Neural progenitor cell (in vitro differentiated cells): ENCODE measurements around the gene FNIP2. TPM values are rescaled to one million over a fixed set of nuclear protein-coding genes. Genes with fewer than 3 reads are reported as not detected.

Source experiments
- DNase-seq: peaks from one replicate; pipeline ENCODE4 v3.0.0-alpha.2; 2016; ENCODE audit warnings: low spot score
- H2AFZ ChIP-seq: fragments of 200-600 bp; sonication (generic); replicated peaks from 2 replicates; pipeline ENCODE4 v1.6.1; 2016; ENCODE audit warnings: antibody characterized with exemption
- H3F3A ChIP-seq: fragments of 200-600 bp; sonication (generic); 2 replicates; pipeline ENCODE4 v1.6.1; 2016; ENCODE audit warnings: antibody characterized with exemption, low read depth
- H3K27ac ChIP-seq: fragments of 200-600 bp; sonication (generic); 2 replicates; pipeline ENCODE4 v1.5.1; 2016; ENCODE audit warnings: mild to moderate bottlenecking
- H3K27me3 ChIP-seq: fragments of 200-600 bp; sonication (generic); 2 replicates; pipeline ENCODE4 v1.6.1; 2016; ENCODE audit warnings: mild to moderate bottlenecking, moderate library complexity
- H3K36me3 ChIP-seq: fragments of 200-600 bp; sonication (generic); 2 replicates; pipeline ENCODE4 v1.5.1; 2016
- H3K4me1 ChIP-seq: fragments of 200-600 bp; sonication (generic); 2 replicates; pipeline ENCODE4 v1.6.1; 2016; ENCODE audit warnings: mixed run types
- H3K4me2 ChIP-seq: fragments of 200-600 bp; sonication (generic); 2 replicates; pipeline ENCODE4 v1.6.1; 2016
- H3K4me3 ChIP-seq: fragments of 200-600 bp; sonication (generic); 2 replicates; pipeline ENCODE4 v1.5.1; 2016
- H3K79me2 ChIP-seq: fragments of 200-600 bp; sonication (generic); 2 replicates; pipeline ENCODE4 v1.6.1; 2016; ENCODE audit warnings: low read depth
- H3K9ac ChIP-seq: fragments of 200-600 bp; sonication (generic); 2 replicates; pipeline ENCODE4 v1.6.1; 2016
- H3K9me3 ChIP-seq: fragments of 200-600 bp; sonication (generic); 2 replicates; pipeline ENCODE4 v1.5.1; 2016; ENCODE audit warnings: low read depth
- H4K20me1 ChIP-seq: fragments of 200-600 bp; sonication (generic); 2 replicates; pipeline ENCODE4 v1.6.1; 2016; ENCODE audit warnings: low read depth
- H3K27ac Mint-ChIP-seq: 3 replicates; pipeline ENCODE4 v1.8.0; 2021; ENCODE audit warnings: mixed read lengths
- H3K27me3 Mint-ChIP-seq: 2 replicates; pipeline ENCODE4 v1.8.0; 2022; ENCODE audit warnings: low read depth, mild to moderate bottlenecking, inconsistent platforms, moderate library complexity, mixed read lengths; ENCODE audit not compliant: insufficient read depth
- H3K36me3 Mint-ChIP-seq: 3 replicates; pipeline ENCODE4 v1.8.0; 2021; ENCODE audit warnings: mixed read lengths
- H3K4me1 Mint-ChIP-seq: 3 replicates; pipeline ENCODE4 v1.8.0; 2021; ENCODE audit warnings: mixed read lengths
- H3K4me3 Mint-ChIP-seq: 3 replicates; pipeline ENCODE4 v1.8.0; 2021; ENCODE audit warnings: mild to moderate bottlenecking, moderate library complexity, mixed read lengths
- H3K9me3 Mint-ChIP-seq: 3 replicates; pipeline ENCODE4 v1.8.0; 2020; ENCODE audit warnings: mixed read lengths
- EZH2 ChIP-seq: fragments of 200-600 bp; sonication (generic); IDR thresholded peaks from 2 replicates; pipeline ENCODE4 v1.6.1; 2017; ENCODE audit warnings: antibody characterized with exemption, mild to moderate bottlenecking, moderate library complexity
- EZH2phosphoT487 ChIP-seq: fragments of 200-600 bp; sonication (generic); IDR thresholded peaks from 2 replicates; pipeline ENCODE4 v1.6.1; 2017; ENCODE audit warnings: antibody characterized with exemption
- total RNA-seq: library from RNA; depleted of rRNA; stranded (reverse); fragments of >200 nt; gene quantifications from 2 replicates; pipeline ENCODE4 v1.2.3, GENCODE V29; 2015; ENCODE audit warnings: low replicate concordance
- TF ChIP-seq, protein P1 (sequence below): fragments of 200-600 bp; sonication (generic); IDR thresholded peaks from 2 replicates; pipeline ENCODE4 v1.5.1; 2017; ENCODE audit warnings: antibody characterized with exemption, mild to moderate bottlenecking

FNIP2 gene
- total RNA-seq, 1 donor from 2014 or later: 10.5 TPM

DNA sequence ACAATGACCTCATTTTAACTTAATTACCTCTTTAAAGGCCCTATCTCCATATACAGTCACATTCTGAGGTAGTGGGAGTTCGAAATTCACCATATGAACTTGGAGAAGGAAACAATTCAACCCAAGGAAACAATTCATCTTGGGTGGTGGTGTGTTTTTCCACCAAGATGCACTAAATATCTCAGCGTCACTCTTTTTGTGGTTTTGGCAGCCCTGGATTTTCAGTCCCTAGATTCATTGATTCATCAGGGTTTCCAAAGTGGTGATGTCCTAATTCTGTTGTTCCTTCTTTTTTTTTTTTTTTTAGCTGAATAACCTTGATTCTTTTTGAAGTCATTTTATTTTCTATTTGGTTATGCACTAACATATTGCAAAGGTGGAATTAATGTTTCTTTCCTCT, 171.4 kb downstream of the FNIP2 start:
- no peak for DNase-seq
- H3K27me3 Mint-ChIP-seq: no peaks in the 10 kb centered on the region
- Histone ChIP-seq H2AFZ (no peak overlapping the region), H3K27ac (no peak overlapping the region), H3K9ac (no peak overlapping the region), H3K4me3 (no peak overlapping the region), H3K9me3 (no peaks in the 10 kb centered on the region), H3K36me3 (no peaks in the 10 kb centered on the region), H3K4me2 (no peak overlapping the region), H3K27me3 (no peaks in the 10 kb centered on the region), H3K4me1 (no peaks in the 10 kb centered on the region), H4K20me1 (no peaks in the 10 kb centered on the region), H3F3A (no peaks in the 10 kb centered on the region), H3K79me2 (no peaks in the 10 kb centered on the region)
- TF ChIP-seq EZH2phosphoT487 (no peak), EZH2 (no peak)
- TF ChIP-seq, protein P1, sequence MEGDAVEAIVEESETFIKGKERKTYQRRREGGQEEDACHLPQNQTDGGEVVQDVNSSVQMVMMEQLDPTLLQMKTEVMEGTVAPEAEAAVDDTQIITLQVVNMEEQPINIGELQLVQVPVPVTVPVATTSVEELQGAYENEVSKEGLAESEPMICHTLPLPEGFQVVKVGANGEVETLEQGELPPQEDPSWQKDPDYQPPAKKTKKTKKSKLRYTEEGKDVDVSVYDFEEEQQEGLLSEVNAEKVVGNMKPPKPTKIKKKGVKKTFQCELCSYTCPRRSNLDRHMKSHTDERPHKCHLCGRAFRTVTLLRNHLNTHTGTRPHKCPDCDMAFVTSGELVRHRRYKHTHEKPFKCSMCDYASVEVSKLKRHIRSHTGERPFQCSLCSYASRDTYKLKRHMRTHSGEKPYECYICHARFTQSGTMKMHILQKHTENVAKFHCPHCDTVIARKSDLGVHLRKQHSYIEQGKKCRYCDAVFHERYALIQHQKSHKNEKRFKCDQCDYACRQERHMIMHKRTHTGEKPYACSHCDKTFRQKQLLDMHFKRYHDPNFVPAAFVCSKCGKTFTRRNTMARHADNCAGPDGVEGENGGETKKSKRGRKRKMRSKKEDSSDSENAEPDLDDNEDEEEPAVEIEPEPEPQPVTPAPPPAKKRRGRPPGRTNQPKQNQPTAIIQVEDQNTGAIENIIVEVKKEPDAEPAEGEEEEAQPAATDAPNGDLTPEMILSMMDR: no peak
- H3K4me3 Mint-ChIP-seq: no peak overlapping the region
- H3K9me3 Mint-ChIP-seq: no peaks in the 10 kb centered on the region
- H3K4me1 Mint-ChIP-seq: peaks cover 3% of the 10 kb centered on the region
- H3K27ac Mint-ChIP-seq: no peak overlapping the region
- no peaks in the 10 kb centered on the region for H3K36me3 Mint-ChIP-seq

DNA sequence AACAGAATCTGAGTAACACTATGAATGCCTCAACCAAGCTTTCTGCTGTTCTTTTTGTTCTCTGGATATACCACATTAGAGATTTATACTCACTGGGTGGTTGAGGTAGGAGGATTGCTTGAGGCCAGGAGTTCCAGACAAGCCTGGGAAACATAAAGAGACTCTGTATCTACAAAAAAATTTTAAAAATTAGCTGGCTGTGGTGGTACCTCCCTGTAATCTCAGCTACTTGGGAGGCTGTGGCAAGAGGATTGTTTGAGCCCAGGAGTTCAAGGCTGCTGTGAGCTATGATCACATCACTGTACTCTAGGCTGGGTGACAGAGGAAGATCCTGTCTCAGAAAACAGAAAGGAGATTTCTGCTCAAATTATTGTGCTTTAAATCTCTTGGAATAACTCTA, 172.5 kb downstream of the FNIP2 start:
- Histone ChIP-seq H2AFZ (no peak overlapping the region), H3K4me2 (no peak overlapping the region), H3K9ac (no peak overlapping the region), H3K4me3 (no peak overlapping the region), H3K79me2 (no peaks in the 10 kb centered on the region), H3K36me3 (no peaks in the 10 kb centered on the region), H3K27me3 (no peaks in the 10 kb centered on the region), H3K4me1 (no peaks in the 10 kb centered on the region), H4K20me1 (no peaks in the 10 kb centered on the region), H3F3A (no peaks in the 10 kb centered on the region), H3K9me3 (no peaks in the 10 kb centered on the region), H3K27ac (no peak overlapping the region)
- no peaks in the 10 kb centered on the region for H3K27me3 Mint-ChIP-seq
- TF ChIP-seq, protein P1: no peak
- TF ChIP-seq EZH2 (no peak), EZH2phosphoT487 (no peak)
- no peak overlapping the region for H3K27ac Mint-ChIP-seq
- no peaks in the 10 kb centered on the region for H3K36me3 Mint-ChIP-seq
- no peak overlapping the region for H3K4me3 Mint-ChIP-seq
- H3K4me1 Mint-ChIP-seq: peaks cover 3% of the 10 kb centered on the region
- H3K9me3 Mint-ChIP-seq: no peaks in the 10 kb centered on the region
- DNase-seq: no peak

DNA sequence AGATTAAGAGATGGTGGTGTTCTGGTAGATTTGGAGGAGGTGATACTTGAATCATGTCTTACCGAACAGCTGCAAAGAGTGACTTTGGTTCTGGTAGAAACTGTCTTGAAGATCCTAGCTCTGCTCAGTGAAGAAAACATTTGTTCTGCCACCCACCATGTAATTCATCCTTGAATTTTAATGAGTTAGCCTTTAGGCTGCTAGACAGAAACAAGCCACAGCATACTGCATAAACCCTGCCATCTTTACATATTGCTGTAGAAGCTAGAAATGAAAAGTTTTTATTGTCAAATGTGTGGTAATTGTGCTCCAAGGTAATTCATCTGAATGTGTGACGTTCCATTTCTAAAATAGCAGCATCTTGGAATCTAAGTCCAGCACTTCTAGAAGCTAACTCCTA, 173.1 kb downstream of the FNIP2 start:
- no peaks in the 10 kb centered on the region for H3K9me3 ChIP-seq
- no peaks in the 10 kb centered on the region for H3K27me3 Mint-ChIP-seq

More for the DNA sequence above, 173.1 kb downstream of the FNIP2 start:
- no peak overlapping the region for H3K4me2 ChIP-seq
- H3K27me3 ChIP-seq: no peaks in the 10 kb centered on the region
- H3K27ac Mint-ChIP-seq: no peak overlapping the region
- H2AFZ ChIP-seq: no peak overlapping the region
- no peaks in the 10 kb centered on the region for H3K36me3 Mint-ChIP-seq
- no peaks in the 10 kb centered on the region for H4K20me1 ChIP-seq
- no peak for DNase-seq
- H3K4me1 Mint-ChIP-seq: peaks cover 6% of the 10 kb centered on the region
- H3K4me3 Mint-ChIP-seq: no peak overlapping the region
- no peaks in the 10 kb centered on the region for H3K36me3 ChIP-seq
- H3K4me3 ChIP-seq: no peak overlapping the region
- H3K79me2 ChIP-seq: no peaks in the 10 kb centered on the region
- H3K4me1 ChIP-seq: no peaks in the 10 kb centered on the region
- no peak overlapping the region for H3K27ac ChIP-seq
- H3F3A ChIP-seq: no peaks in the 10 kb centered on the region
- no peaks in the 10 kb centered on the region for H3K9me3 Mint-ChIP-seq
- H3K9ac ChIP-seq: no peak overlapping the region
- TF ChIP-seq, protein P1: no peak
- TF ChIP-seq EZH2 (no peak), EZH2phosphoT487 (no peak)
